Chondrocyte (in vitro differentiated cells): Measurements from ENCODE around the gene SMCHD1. TPM values are rescaled to one million over a fixed set of nuclear protein-coding genes. Genes with fewer than 3 reads are reported as not detected.

Experiments used
- DNase-seq: peaks from one replicate; pipeline ENCODE4 v3.0.0; 2021; ENCODE audit warnings: mixed read lengths, low spot score
- H3K27ac Mint-ChIP-seq: one replicate; pipeline ENCODE4 v1.8.0; 2021; ENCODE audit warnings: mild to moderate bottlenecking, moderate library complexity, mixed read lengths; ENCODE audit not compliant: unreplicated experiment
- H3K27me3 Mint-ChIP-seq: 2 replicates; pipeline ENCODE4 v1.8.0; 2021; ENCODE audit warnings: low read depth, mixed read lengths
- H3K36me3 Mint-ChIP-seq: 2 replicates; pipeline ENCODE4 v1.8.0; 2021; ENCODE audit warnings: low read depth, mixed read lengths
- H3K4me1 Mint-ChIP-seq: 2 replicates; pipeline ENCODE4 v1.8.0; 2021; ENCODE audit warnings: low read depth, mild to moderate bottlenecking, mixed read lengths
- H3K4me3 Mint-ChIP-seq: one replicate; pipeline ENCODE4 v1.8.0; 2021; ENCODE audit warnings: mild to moderate bottlenecking, moderate library complexity, mixed read lengths; ENCODE audit not compliant: unreplicated experiment
- H3K9me3 Mint-ChIP-seq: 2 replicates; pipeline ENCODE4 v1.8.0; 2021; ENCODE audit warnings: low read depth, mixed read lengths
- CTCF ChIP-seq: fragments of 200-600 bp; sonication (generic); IDR thresholded peaks from 2 replicates; pipeline ENCODE4 v1.5.0; 2021; ENCODE audit warnings: antibody characterized with exemption, mild to moderate bottlenecking, moderate library complexity
- total RNA-seq: library from RNA; stranded (reverse); gene quantifications from 3 replicates; pipeline ENCODE4 v1.2.1, GENCODE V29; 2021

SMCHD1 gene
- total RNA-seq, 1 donor from 2014 or later = 27.3 TPM

GRCh38 chr18:2704541-2704940 is 49.0 kb downstream of the SMCHD1 start:
- no peaks in the 10 kb centered on the region for H3K9me3 Mint-ChIP-seq

GRCh38 chr18:2706903-2707302 is 51.4 kb downstream of the SMCHD1 start:
- Mint-ChIP-seq H3K36me3 (peaks cover 22% of the 10 kb centered on the region), H3K4me3 (no peak overlapping the region), H3K9me3 (no peaks in the 10 kb centered on the region), H3K27me3 (no peaks in the 10 kb centered on the region), H3K27ac (peak overlapping the region; percentile 88), H3K4me1 (peaks cover 24% of the 10 kb centered on the region)
- no peak for TF ChIP-seq CTCF
- DNase-seq = no peak

More at GRCh38 chr18:2704541-2704940, 49.0 kb downstream of the SMCHD1 start:
- no peaks in the 10 kb centered on the region for H3K27me3 Mint-ChIP-seq
- TF ChIP-seq CTCF = no peak
- no peak overlapping the region for H3K4me3 Mint-ChIP-seq
- no peak overlapping the region for H3K27ac Mint-ChIP-seq
- no peak for DNase-seq
- H3K36me3 Mint-ChIP-seq = peaks cover 15% of the 10 kb centered on the region
- H3K4me1 Mint-ChIP-seq = peaks cover 24% of the 10 kb centered on the region

DNA sequence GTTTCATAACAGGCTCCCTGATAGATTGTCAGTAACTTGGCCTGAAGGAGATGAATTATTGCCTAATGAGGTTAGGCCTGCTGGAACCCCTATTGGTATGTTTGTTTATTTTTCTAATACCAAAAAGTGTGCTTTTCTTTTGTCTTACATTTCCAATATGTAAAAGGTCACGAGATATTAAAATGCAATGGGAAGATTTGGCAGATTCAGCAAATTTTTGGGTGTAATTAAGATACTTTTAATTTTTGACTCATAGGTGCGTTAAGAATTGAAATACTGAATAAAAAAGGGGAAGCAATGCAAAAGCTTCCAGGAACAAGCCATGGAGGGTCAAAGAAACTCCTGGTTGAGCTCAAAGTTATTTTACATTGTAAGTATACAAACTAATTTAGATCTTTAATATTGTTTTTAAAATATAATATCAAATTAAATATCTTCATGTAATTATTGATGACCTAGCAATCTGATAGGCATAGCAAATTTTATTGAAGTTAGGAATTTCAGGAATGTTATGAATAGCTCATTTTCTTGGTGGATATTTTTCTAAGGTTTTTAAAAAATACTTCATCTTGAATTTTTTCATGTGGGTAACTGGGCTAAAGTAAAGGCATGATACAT is 52.1 kb downstream of the SMCHD1 start:
- DNase-seq = no peak
- TF ChIP-seq CTCF = no peak
- Mint-ChIP-seq H3K27me3 (no peaks in the 10 kb centered on the region), H3K4me1 (peaks cover 24% of the 10 kb centered on the region), H3K27ac (peak overlapping the region; percentile 88), H3K9me3 (no peaks in the 10 kb centered on the region), H3K36me3 (peaks cover 25% of the 10 kb centered on the region), H3K4me3 (no peak overlapping the region)

- no peak for DNase-seq
- TF ChIP-seq CTCF = no peak
- Mint-ChIP-seq H3K36me3 (peaks cover 27% of the 10 kb centered on the region), H3K4me1 (peaks cover 22% of the 10 kb centered on the region), H3K4me3 (no peak overlapping the region), H3K27ac (no peak overlapping the region), H3K27me3 (no peaks in the 10 kb centered on the region), H3K9me3 (no peaks in the 10 kb centered on the region)
Observed at GRCh38 chr18:2709316-2709715, 53.8 kb downstream of the SMCHD1 start.

GRCh38 chr18:2714140-2714539 is 58.6 kb downstream of the SMCHD1 start:
- TF ChIP-seq CTCF = no peak
- H3K27ac Mint-ChIP-seq = no peak overlapping the region
- peaks cover 3% of the 10 kb centered on the region for H3K4me1 Mint-ChIP-seq
- no peaks in the 10 kb centered on the region for H3K9me3 Mint-ChIP-seq
- H3K27me3 Mint-ChIP-seq = no peaks in the 10 kb centered on the region
- no peak for DNase-seq
- no peak overlapping the region for H3K4me3 Mint-ChIP-seq
- peaks cover 37% of the 10 kb centered on the region for H3K36me3 Mint-ChIP-seq
